ENCODE measurements around the gene C5orf47.
A peak's percentile ranks its signal among the peaks of the same experiment; 100 is the strongest.

C5orf47 gene

DNA sequence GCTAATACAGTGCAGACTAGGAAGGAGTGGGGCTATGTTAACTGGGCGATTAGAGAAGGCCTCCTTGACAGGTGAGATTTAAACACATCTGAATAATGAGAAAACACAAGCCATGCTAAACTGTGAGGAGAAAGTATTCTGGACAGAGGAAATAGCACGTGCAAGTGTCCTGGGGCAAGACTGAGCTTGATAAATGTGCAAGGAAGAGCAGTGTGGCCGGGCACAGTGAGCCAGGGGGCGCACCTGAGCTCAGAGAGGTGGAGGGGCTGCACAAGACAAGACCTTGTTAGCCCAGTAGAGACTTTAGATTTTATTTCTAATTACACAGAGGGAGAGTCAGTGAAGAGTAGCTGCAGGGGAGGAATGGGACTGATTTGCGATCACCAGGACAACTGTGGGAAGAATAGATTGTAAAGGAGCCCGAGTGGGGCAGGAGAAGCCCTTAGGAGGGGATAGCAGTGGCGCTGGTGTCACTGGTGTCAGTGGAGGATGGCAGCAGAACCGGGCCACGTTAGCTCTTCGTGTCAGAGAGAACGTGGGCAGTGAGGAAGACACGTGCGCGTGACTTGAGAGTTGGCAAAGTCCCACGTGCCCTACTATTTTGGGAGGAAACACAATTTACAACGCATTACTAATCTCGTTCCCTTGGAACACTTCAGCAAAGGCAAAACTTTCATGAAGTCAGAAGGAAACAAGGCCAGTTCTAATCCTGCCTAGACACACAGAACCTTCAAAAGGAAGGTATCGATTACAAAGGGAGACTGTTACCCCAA is 17.9 kb upstream of the C5orf47 start:
- DNase-seq (ENCODE audit: low read depth in 3 of 3), result no peak

DNA sequence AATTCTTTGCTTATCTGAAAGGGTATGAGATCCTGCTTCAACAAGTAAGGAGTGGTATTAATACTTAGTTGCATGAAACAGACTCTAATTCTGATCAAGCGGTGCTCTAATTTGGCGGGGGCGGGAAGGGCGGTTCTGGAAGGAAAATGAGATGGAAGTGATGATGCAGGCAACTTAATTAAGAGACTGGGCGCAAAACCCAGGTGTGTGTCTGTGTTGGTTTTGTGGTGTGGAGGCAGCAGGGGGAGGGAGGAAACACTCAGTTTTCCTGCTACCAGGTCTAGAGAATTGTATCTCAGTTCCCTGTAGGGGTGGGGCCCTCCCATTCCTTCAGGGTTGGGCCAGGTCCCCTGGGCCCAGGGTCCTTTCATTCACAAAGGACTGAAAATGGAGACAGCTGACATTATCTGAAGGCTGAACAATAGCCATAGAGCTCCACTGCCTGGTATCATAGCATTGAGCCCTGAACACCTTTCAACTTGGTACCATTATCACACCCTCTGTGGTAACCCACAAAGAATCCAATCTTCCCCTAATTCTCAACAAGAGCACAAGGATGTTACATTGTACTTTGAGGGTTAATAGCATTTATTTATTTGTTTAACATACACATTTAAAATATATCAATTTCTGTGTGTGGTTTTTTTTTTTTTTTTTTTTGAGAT is 17.2 kb upstream of the C5orf47 start:
- no peak for DNase-seq (ENCODE audit: low read depth in 3 of 3)

DNA sequence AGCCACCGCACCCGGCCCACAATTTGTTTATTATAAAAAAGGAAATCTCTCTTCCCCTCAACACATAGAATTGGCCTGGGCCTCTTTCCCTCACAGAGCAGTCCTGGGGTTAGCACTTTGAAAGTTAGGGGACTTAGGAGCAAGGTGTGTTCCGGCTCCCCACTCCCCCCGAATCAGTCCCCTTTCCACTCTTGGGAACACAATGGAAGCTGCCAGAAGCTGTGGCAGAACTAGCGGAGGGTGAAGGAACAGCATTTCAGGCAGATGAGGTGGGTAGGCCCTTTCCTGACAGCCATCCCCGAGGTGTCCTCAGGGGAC is 16.4 kb upstream of the C5orf47 start:
- no peak for DNase-seq (ENCODE audit: low read depth in 3 of 3)

DNA sequence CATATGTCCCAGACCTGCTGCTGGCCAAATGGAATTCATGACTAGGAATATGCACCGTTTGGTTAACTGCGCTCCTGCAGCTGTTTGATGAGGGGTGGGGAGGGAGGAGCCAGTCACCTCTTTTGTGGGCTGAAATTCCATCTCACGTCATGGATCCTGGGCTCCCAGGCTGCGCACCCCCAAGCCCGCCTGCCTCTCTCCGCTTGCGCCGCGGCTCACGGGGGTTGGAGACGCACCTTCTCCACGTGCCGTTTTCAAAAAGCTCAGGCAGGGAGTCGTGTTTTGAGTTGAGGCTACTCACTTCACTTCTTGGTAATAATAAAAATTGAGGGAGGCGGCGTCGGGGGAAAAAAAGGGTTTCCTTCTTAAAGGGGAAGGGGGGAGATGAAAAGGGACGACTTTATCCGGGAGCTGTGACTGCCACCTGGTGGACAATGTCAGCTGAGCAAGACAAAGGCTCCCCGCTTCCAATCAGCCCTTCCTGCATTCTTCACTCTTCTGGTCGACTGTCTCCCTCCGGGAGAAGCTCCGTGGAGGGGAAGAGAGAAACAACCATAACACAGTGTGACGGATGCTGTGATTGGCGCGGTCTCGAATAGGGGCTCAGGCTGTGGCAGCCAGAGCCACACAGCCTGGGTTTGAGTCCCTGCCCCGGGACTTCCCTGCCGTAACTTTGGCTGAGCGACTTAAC is 15.9 kb upstream of the C5orf47 start:
- DNase-seq (ENCODE audit: low read depth in 3 of 3), result peak; percentile 61 to 72 (median 61)

DNA sequence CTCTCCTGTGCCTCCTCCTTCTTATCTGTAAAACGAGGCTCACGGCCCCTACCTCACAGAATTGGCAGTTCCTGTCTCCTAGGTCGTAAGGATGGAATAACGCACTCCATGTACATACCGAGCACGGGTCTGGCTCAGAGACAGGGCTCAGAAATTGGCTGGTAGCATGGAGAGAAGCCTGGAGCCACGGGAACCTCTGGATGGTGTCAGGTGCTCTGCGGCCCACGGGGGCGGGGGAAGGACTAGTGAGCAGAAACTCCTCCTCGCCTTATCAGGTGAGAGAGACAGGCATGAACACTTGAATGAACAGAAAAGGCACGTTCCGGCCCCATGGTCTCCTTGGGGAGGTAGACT is 15.4 kb upstream of the C5orf47 start:
- DNase-seq (ENCODE audit: low read depth in 3 of 3), result no peak

DNA sequence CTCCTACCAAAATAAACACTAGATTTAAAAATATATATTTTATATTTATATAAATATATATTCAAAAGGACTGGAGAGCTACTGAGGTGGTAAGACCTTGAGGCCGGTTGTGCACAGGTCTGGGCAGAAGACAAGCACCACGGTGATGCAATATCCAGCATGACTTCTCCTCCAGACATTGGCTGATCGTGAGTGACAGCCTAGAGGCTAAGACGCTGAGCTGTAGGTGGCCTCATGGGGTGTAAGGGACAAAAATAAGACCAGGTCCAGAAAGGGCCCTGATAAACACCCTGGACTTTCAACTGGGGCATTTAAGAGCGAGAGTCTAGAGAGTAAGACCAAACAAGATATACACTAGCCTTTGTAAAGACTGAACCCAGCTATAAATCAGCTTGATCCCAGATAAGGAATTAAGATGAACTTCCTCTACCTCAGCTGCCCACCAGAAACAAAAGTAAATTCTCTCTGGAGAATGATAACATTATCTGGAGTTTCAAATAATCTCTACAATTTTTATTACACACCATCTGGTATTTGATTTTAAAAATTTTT is 14.2 kb upstream of the C5orf47 start:
- DNase-seq (ENCODE audit: low read depth in 3 of 3), result no peak

DNA sequence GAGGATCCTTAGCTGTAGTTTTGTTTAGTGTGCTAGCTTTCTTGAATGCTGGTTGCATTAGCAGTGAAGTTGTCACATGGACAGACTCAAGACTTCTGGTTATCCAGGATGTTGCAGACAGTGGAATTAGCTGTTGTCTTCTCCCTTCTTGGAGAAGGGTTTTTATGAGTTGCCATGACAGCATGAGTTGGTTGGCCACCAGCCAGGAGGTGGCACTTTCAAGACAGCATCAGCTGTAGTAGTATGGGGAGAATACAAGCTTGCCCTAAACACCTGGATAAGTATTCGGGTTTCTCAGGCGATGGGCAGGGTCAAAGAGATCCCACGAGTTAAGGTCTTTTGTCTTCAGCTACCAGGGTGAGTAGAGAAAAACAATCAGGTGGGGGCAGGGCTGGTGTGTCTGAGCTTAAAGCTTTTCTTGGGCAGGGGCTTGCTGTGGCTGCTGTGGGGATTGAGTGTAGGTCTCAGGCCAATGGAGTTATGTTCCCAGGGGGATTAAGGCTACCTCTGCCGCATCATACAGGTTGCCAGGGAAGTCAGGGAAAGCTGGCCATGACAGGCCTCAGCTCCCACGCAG is 7.7 kb upstream of the C5orf47 start:
- no peak for DNase-seq (ENCODE audit: low read depth in 3 of 3)

DNA sequence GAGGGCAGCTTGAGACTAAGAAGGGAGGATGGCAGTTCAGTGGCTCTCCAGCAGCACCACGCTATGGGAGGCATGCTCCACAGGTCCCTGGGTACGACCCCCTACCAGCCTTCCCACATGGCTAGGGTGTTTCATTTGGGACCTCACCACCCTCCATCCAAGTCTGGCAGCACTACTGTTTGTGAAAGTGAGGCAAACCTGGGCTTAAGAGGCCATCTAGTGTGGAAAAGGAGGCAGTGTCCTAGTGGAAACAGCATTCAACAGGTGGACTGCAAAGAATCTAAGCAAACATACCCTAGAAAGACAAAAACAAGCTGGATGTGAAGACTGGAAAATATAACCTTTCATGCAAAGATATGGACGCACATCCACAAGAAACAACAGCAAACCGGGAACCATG is 4.8 kb upstream of the C5orf47 start:
- DNase-seq (ENCODE audit: low read depth in 3 of 3), result no peak

DNA sequence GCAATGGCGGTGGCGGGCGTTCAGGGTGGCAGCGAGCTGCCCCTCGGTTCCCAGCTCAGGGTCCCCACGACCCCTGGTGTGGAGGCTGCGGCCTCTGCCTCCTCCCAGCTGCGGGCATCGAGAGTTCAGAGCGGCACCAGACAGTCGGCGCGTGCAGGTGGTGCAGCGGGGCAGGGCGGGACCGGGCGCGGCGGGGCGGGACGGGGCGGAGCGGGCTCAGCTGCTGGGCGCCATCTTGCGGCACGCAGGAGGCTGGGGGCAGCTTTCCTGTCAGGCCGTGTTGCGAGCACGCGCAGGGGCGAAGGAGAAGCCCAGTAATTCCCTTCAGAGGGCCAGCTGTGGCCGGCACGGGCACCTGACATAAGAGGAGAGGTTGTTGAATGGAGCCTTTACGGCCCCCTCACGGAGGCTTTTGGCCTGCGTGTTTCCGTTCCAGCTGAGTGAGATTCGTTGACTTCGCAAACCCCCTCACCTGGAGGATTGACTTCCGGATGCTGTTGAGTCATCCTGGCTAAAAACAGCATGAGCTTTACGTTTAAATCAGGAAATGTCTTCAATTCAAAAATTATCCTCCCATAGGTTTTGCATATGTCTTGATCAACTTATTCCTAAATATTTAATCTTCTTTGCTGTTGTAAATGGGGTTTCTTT is 587 bp downstream of the C5orf47 start:
- no peak for DNase-seq (ENCODE audit: low read depth in 3 of 3)

DNA sequence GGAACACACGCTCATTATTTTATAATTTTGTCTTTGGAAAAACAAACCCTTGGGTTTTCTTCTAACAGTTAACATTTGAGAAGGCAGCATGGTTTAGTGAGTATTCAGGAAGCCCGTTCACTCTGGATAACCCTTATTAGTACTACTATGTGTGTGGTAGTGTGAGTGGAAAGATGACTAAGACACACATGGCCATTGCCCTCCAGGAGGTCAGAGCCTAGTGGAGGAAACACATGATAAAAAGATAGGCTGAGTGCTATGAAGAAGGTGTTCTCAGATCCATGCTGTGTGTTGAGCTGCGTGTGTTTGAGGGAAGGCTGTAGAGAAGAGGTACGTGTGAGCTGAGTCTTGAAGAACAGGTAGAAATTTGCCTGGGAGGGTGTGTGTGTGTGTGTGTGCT is 8.4 kb downstream of the C5orf47 start:
- no peak for DNase-seq (ENCODE audit: low read depth in 3 of 3)

DNA sequence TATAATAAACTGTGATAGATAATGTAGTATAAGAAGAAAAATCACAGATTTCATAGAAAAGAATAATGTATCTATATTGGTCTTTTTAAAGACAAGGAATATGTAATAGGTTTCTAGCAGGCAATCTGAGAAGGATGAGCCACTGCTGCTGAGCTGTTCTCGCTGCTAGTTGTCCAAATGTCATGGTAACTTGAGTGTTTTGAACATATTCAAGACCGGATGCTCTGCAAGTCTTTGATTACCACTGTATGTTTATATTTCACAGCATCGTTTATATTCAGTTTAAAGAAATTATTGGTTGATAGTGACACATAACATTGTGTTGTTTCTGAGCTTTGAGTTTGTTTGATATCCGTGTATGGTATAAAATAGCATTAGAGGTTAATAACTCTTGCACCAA is 9.6 kb downstream of the C5orf47 start:
- no peak for DNase-seq (ENCODE audit: low read depth in 3 of 3)

DNA sequence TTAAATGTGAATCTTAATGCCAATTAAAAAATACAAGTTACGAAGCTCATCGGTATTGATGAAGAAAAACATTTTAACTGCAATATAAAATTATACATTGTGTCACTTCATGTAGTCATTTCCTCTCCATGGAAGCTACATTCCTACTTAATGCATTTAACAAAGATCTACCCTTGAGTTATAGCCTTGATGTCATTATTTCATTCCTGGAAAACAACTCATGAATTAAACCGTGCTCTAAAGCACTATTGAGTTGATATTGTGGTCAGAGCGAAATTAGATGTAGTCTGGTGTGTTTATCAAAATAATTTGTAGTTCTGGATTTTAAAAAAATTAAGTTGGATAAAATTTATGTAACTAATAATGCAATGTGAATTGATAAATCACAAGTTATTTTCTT is 11.1 kb downstream of the C5orf47 start:
- DNase-seq (ENCODE audit: low read depth in 3 of 3), result no peak

DNA sequence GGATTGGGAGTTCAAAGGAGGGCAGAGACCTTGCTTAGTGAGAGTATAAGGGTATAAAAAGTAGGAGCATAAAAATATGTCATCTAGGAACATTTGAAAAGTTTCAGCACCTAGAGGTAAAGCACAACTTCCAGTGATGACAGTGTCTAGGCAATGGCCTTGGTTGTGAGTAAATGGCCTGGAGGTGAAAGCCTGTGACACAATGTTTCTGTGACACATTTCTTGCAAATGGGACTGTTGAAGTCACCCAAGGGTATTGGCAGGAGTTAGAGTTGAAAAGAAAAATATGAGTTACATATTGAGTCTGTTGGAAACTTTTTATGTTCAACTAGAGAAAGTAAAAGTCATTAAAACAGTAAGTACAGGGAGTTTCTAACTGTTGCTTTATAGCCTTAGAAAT is 14.8 kb downstream of the C5orf47 start:
- no peak for DNase-seq (ENCODE audit: low read depth in 3 of 3)

DNA sequence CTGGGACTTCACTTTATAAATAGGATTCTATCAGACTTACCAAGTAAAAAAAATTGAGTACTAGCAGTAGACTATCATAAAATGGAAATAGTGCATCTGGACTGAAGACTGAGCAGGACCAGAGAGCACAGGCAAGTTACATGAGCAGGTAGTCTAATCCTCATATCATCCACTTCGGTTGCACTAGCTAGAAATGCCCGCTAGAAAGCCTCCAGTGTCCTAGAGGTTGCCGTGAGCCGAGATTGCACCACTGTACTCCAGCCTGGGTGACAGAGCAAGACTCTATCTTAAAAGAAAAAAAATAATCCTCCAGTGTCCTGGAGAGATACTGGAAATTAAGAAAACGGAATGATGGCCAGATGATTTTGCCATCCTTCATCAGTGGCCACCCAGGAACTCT is 20.0 kb downstream of the C5orf47 start:
- DNase-seq (ENCODE audit: low read depth in 3 of 3), result no peak

DNA sequence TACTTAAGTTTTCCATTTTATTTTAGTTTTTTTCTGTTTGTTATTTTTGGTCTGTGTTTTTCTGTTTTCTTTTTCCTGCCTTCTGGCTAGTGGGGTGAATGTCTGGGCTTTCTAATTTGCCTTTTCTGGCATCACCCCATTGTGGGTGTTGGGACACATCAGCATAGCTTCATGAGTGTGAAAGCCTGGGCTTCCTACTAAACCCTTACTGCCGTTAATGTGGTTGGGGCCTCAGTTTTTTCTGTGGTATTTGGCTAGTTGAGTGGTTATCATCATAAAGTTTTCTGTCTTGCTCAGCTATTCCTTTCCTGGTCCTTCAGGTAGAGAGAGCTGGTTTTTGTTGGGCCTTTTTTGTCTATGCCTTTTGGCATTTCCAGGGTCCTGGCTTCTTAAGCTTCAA is 21.4 kb downstream of the C5orf47 start:
- no peak for DNase-seq (ENCODE audit: low read depth in 3 of 3)

DNA sequence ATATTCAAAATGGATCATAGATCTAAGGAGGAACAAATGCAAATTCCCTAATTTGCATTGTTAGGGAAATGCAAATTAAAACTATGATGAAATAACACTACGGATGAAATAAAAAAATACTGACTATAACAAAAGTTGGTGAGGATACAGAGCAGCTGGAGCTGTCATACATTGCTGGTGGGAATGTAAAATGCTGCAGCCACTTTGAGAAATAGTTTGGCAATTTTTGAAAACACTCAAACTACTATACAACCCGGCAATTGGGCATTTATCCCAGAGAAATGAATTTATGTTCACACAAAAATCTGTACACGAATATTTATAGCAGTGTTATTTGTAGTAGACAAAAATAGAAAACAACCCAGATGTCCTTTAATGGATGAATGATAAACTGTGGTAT is 22.5 kb downstream of the C5orf47 start:
- DNase-seq (ENCODE audit: low read depth in 3 of 3), result no peak

DNA sequence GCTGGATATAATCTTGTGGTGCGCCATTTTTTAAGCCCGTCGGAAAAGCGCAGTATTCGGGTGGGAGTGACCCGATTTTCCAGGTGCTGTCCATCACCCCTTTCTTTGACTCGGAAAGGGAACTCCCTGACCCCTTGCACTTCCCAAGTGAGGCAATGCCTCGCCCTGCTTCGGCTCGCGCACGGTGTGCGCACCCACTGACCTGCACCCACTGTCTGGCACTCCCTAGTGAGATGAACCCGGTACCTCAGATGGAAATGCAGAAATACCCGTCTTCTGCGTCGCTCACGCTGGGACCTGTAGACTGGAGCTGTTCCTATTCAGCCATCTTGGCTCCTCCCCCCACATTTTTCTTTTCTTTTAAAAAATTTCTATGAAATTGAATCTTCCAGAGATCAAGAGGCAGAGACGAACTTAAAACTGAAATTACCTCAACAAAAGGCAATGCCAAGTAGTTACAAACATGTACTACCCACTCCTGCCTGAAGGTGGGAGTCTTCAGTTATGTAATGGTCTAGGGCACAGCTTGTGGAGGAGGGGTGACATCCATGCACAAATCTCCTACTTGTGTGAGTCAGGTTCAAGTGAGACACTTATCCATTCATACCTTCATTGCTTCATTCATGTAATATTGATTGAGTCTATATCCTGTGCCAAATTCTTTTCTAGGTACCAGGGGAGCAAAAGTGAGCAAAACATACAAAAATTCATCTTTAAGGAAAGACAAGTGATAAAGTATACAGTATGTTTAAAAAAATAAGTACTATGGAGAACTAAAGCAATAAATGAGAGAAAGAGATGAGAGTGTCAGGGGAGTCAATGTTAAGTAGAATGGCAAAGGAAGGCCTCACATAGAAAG is 31.3 kb downstream of the C5orf47 start:
- peak in 1 of 3 donors; percentile 0 for DNase-seq (ENCODE audit: low read depth in 3 of 3)

DNA sequence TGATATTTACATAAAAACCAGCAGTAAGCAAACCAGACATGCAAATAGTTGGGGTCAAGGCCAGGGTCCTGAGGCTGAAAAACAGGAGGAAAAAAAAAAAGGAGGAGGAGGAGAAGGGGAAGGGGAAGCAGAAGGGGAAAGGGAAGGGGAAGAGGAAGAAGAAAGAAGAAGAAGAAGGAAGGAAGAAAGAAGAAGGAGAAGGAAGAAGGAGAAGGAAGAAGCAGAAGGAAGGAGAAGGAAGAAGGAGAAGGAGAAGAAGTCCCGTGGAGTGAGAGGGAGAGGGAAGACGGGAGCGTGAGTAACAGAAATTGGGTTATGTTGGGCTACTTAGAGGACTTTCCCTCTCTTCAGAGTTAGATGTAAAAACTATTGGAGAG is 31.9 kb downstream of the C5orf47 start:
- no peak for DNase-seq (ENCODE audit: low read depth in 3 of 3)

DNA sequence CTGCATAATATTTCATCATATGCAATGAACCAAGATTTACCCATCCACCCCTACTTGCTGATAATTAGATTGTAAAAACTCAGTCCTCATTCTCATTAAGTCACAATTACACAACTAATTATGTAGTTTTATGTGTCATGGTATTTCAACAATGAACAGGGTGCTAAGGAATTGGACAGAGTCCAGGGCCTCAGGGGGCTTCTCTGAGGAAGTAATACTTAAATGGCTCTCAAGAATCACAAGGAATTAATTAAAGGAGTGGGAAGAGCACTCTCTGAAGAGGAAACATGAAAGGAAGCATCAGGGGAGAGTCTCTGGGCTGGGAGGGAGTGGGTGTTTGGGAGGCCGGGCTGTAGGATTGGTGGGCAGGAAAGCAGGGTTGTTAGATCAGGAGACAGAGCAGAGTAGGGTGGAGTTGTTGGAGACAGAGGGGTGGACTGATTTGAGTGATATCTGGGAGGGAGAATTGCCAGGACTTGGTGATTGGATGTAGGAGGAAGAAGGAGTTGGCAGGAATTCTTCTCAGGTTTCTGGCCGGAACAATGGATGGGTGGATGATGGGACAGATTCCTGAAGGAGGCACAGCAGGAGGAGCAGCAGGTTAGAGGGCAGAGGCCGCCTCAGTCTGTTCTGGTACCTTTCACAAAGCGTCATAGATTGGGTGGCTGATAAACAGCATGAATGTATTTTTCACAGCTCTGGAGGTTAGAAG is 33.6 kb downstream of the C5orf47 start:
- DNase-seq (ENCODE audit: low read depth in 3 of 3), result no peak

DNA sequence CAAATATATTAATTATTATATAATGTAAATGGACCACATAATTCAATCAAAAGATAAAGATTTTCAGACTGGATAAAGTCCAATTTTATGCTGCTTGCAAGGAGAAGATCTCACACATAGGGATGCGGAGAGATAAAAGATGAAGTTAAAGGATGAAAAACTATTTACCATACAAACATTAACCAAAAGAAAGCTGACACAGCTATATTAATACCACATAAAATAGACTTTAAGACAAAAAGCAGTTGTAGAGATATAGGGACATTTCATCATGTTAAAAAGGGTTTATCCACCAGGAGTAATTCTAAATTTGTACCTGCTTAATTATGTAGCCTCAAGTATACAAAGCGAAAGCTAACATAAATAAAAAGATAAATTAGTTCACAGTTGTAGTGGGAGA is 41.3 kb downstream of the C5orf47 start:
- DNase-seq (ENCODE audit: low read depth in 3 of 3), result no peak

All from stimulated activated CD4-positive, alpha-beta T cell treated with anti-CD3 and anti-CD28 coated beads, TNF-alpha, amount 100 ng/mL, for 48 hours (primary cell).